H1 (cell line): ENCODE results near the gene C19orf53. TPM values are rescaled to one million over a fixed set of nuclear protein-coding genes. Genes with fewer than 3 reads are reported as not detected.

ENCODE experiments used
- CTCF ChIA-PET: fragments of 300-600 bp; sonication (Branson Sonifier 250); formaldehyde crosslinking; loops from one replicate; lab custom pipeline; 2021; ENCODE audit not compliant: partially characterized antibody; lab: Charles Lee
- POLR2A ChIA-PET: fragments of 300-600 bp; sonication (Branson Sonifier 250); formaldehyde crosslinking; loops from one replicate; lab custom pipeline; 2021; ENCODE audit warnings: inconsistent platforms; ENCODE audit not compliant: partially characterized antibody; lab: Charles Lee
- DNase-seq, 2 experiments: peaks; one replicate each; pipeline versions ENCODE4 v3.0.0 to v3.0.0-alpha.2; 2010 to 2022; ENCODE audit warnings: low spot score in 2 of 2, low read depth in 1 of 2, mixed read lengths in 1 of 2
- FAIRE-seq: peaks from 2 replicates; lab custom pipeline; 2011; peaks lifted over from hg19 to GRCh38; lab: Jason Lieb, UNC
- H2AFZ ChIP-seq: 2 replicates; pipeline ENCODE4 v1.8.1; 2012; ENCODE audit warnings: low read length, inconsistent platforms
- H2AK5ac ChIP-seq: 2 replicates; pipeline ENCODE4 v1.6.1; 2013; ENCODE audit warnings: low read depth, low read length
- H2BK120ac ChIP-seq: replicated peaks from 2 replicates; pipeline ENCODE3; 2013; ENCODE audit warnings: low read depth, low read length, inconsistent platforms
- H2BK12ac ChIP-seq: 2 replicates; pipeline ENCODE4 v1.6.1; 2013; ENCODE audit warnings: low read depth, low read length
- H2BK15ac ChIP-seq: 2 replicates; pipeline ENCODE4 v1.6.1; 2013; ENCODE audit warnings: low read length
- H2BK20ac ChIP-seq: 2 replicates; pipeline ENCODE4 v1.6.1; 2013; ENCODE audit warnings: low read length
- H2BK5ac ChIP-seq: 2 replicates; pipeline ENCODE4 v1.6.1; 2013; ENCODE audit warnings: low read depth, low read length
- H3K14ac ChIP-seq: 2 replicates; pipeline ENCODE4 v1.6.1; 2013; ENCODE audit warnings: inconsistent platforms; ENCODE audit not compliant: insufficient read length
- H3K18ac ChIP-seq: 2 replicates; pipeline ENCODE4 v1.6.1; 2013; ENCODE audit warnings: low read length; ENCODE audit errors: extremely low read depth
- H3K23ac ChIP-seq: 2 replicates; pipeline ENCODE4 v1.6.1; 2013; ENCODE audit warnings: inconsistent platforms; ENCODE audit not compliant: insufficient read length
- H3K23me2 ChIP-seq: 2 replicates; pipeline ENCODE4 v1.6.1; 2013; ENCODE audit warnings: low read depth, low read length
- H3K27ac ChIP-seq: 2 replicates; pipeline ENCODE4 v1.6.1; 2011; ENCODE audit warnings: low read depth, low read length, inconsistent platforms
- H3K27me3 ChIP-seq, 4 experiments: replicated peaks in 1 of 4; 1 replicate in 1 of 4; 2 replicates in 3 of 4; pipeline versions ENCODE4 v1.6.1 to v1.8.1; 2011 to 2013; ENCODE audit warnings: low read length in 3 of 4, mild to moderate bottlenecking in 3 of 4, inconsistent platforms in 2 of 4, mixed read lengths in 2 of 4, moderate library complexity in 1 of 4; ENCODE audit not compliant: control insufficient read depth in 3 of 4, insufficient read depth in 3 of 4; ENCODE audit errors: extremely low read depth in 1 of 4
- H3K36me3 ChIP-seq, 4 experiments: 2 replicates each; pipeline versions ENCODE4 v1.6.1 to v1.8.1; 2011 to 2013; ENCODE audit warnings: mild to moderate bottlenecking in 4 of 4, low read length in 3 of 4, moderate library complexity in 2 of 4, control low read depth in 1 of 4, inconsistent platforms in 1 of 4; ENCODE audit not compliant: insufficient read depth in 4 of 4, control insufficient read depth in 2 of 4
- H3K4ac ChIP-seq: replicated peaks from 2 replicates; pipeline ENCODE3; 2013; ENCODE audit warnings: low read length, low read depth, mixed read lengths, inconsistent platforms; ENCODE audit not compliant: insufficient read length
- H3K4me1 ChIP-seq, 4 experiments: replicated peaks in 1 of 4; 1 replicate in 1 of 4; 2 replicates in 3 of 4; pipeline versions ENCODE4 v1.6.1 to v1.8.1; 2011 to 2013; ENCODE audit warnings: low read length in 3 of 4, inconsistent platforms in 2 of 4, mixed read lengths in 1 of 4; ENCODE audit not compliant: insufficient read depth in 4 of 4, control insufficient read depth in 3 of 4
- H3K4me2 ChIP-seq, 2 experiments: 2 replicates each; pipeline versions ENCODE4 v1.6.1 to v1.8.1; 2011 to 2013; ENCODE audit warnings: low read depth in 2 of 2, low read length in 2 of 2, control low read depth in 1 of 2, inconsistent platforms in 1 of 2, mild to moderate bottlenecking in 1 of 2; ENCODE audit not compliant: insufficient read depth in 1 of 2
- H3K4me3 ChIP-seq, 4 experiments: fragments of 200-600, 300-600 bp in 1 of 4; sonication (generic), shearing (Covaris generic), sonication (Bioruptor Twin) in 1 of 4; 2 replicates each; pipeline versions ENCODE4 v1.5.1 to v1.8.1; 2011 to 2016; ENCODE audit warnings: low read length in 4 of 4, low read depth in 3 of 4, control low read depth in 2 of 4, inconsistent platforms in 2 of 4, mild to moderate bottlenecking in 2 of 4, mixed read lengths in 1 of 4, moderate library complexity in 1 of 4; ENCODE audit not compliant: insufficient read depth in 2 of 4; ENCODE audit errors: extremely low read depth in 1 of 4
- H3K56ac ChIP-seq: replicated peaks from 2 replicates; pipeline ENCODE3; 2013; ENCODE audit warnings: low read depth, mild to moderate bottlenecking, mixed read lengths, low read length, inconsistent platforms; ENCODE audit not compliant: insufficient read length
- H3K79me1 ChIP-seq: 2 replicates; pipeline ENCODE4 v1.6.1; 2013; ENCODE audit warnings: low read depth, low read length, control low read depth
- H3K79me2 ChIP-seq, 2 experiments: 2 replicates each; pipeline versions ENCODE4 v1.6.1 to v1.8.1; 2012 to 2013; ENCODE audit warnings: low read length in 2 of 2, mild to moderate bottlenecking in 2 of 2, inconsistent platforms in 1 of 2; ENCODE audit not compliant: insufficient read depth in 2 of 2, control insufficient read depth in 1 of 2
- H3K9ac ChIP-seq, 4 experiments: replicated peaks in 1 of 4; 1 replicate in 1 of 4; 2 replicates in 3 of 4; pipeline versions ENCODE4 v1.6.1 to v1.8.1; 2011 to 2013; ENCODE audit warnings: low read depth in 3 of 4, low read length in 3 of 4, control low read depth in 2 of 4, mild to moderate bottlenecking in 2 of 4, moderate library complexity in 2 of 4, inconsistent platforms in 1 of 4; ENCODE audit errors: extremely low read depth in 1 of 4
- H3K9me3 ChIP-seq, 2 experiments: 2 replicates each; pipeline versions ENCODE4 v1.6.1 to v1.8.1; 2012 to 2013; ENCODE audit warnings: mild to moderate bottlenecking in 2 of 2, moderate library complexity in 2 of 2, control low read depth in 1 of 2, inconsistent platforms in 1 of 2, low read depth in 1 of 2, low read length in 1 of 2, mixed read lengths in 1 of 2; ENCODE audit not compliant: insufficient read depth in 2 of 2
- H4K20me1 ChIP-seq, 2 experiments: replicated peaks in 1 of 2; 2 replicates each; pipeline versions ENCODE3 to v1.8.1; 2011 to 2013; ENCODE audit warnings: inconsistent platforms in 2 of 2, low read length in 2 of 2, mild to moderate bottlenecking in 1 of 2; ENCODE audit not compliant: insufficient read depth in 2 of 2, control insufficient read depth in 1 of 2
- H4K5ac ChIP-seq: 2 replicates; pipeline ENCODE4 v1.6.1; 2013; ENCODE audit warnings: low read length, low read depth, mixed read lengths, inconsistent platforms; ENCODE audit not compliant: insufficient read length
- H4K8ac ChIP-seq: 2 replicates; pipeline ENCODE4 v1.8.0; 2013; ENCODE audit warnings: mild to moderate bottlenecking, moderate library complexity, low read length, inconsistent platforms; ENCODE audit not compliant: insufficient read depth; ENCODE audit errors: extremely low read depth
- H4K91ac ChIP-seq: replicated peaks from 2 replicates; pipeline ENCODE3; 2013; ENCODE audit warnings: low read length, mixed read lengths, inconsistent platforms; ENCODE audit not compliant: insufficient read length
- BCL11A ChIP-seq, 2 experiments: IDR thresholded peaks; one replicate each; pipeline ENCODE4 v1.6.1; 2011; ENCODE audit warnings: low read depth in 2 of 2, low read length in 2 of 2, mild to moderate bottlenecking in 2 of 2
- CREB1 ChIP-seq: IDR thresholded peaks from 2 replicates; pipeline ENCODE4 v1.6.1; 2012; ENCODE audit warnings: inconsistent platforms
- EZH2 ChIP-seq: fragments of 200-600 bp; sonication (generic); IDR thresholded peaks from 2 replicates; pipeline ENCODE4 v1.7.1; 2012; ENCODE audit warnings: low read depth, mild to moderate bottlenecking, moderate library complexity, low read length, inconsistent platforms; ENCODE audit not compliant: severe bottlenecking
- GABPA ChIP-seq: IDR thresholded peaks from 2 replicates; pipeline ENCODE4 v1.6.1; 2011; ENCODE audit warnings: mild to moderate bottlenecking, low read length, moderate library complexity, borderline replicate concordance; ENCODE audit not compliant: insufficient read depth
- KDM4A ChIP-seq: IDR thresholded peaks from one replicate; pipeline ENCODE4 v1.7.1; 2012; ENCODE audit warnings: low read depth, mild to moderate bottlenecking, moderate library complexity, low read length, inconsistent platforms; ENCODE audit not compliant: severe bottlenecking
- RNF2 ChIP-seq: fragments of 200-900, 300-1000 bp; sonication (generic); IDR thresholded peaks from 2 replicates; pipeline ENCODE4 v1.7.1; 2016; ENCODE audit warnings: borderline replicate concordance, low read depth, mild to moderate bottlenecking, antibody characterized with exemption, low read length; ENCODE audit not compliant: poor library complexity, severe bottlenecking; ENCODE audit errors: missing control alignments
- SUZ12 ChIP-seq: fragments of 200-600 bp; sonication (generic); IDR thresholded peaks from 2 replicates; pipeline ENCODE4 v1.6.1; 2012; ENCODE audit warnings: mild to moderate bottlenecking, inconsistent platforms, low read length, moderate library complexity, mixed read lengths
- WGBS, 2 experiments: shearing (Covaris generic) in 1 of 2; methylation state at CpG; one replicate each; pipeline versions ENCODE4 v1.1.6 to v1.1.7; 2013 to 2015; ENCODE audit warnings: low lambda C conversion rate in 2 of 2, mixed read lengths in 2 of 2, inconsistent platforms in 1 of 2, low coverage in 1 of 2, missing lambda C conversion rate in 1 of 2; ENCODE audit not compliant: insufficient replicate concordance in 2 of 2, insufficient coverage in 1 of 2, insufficient read length in 1 of 2; ENCODE audit errors: extremely low coverage in 1 of 2, missing lambda C conversion rate in 1 of 2; 5-methylcytosine and 5-hydroxymethylcytosine counted together
- polyA plus RNA-seq, 7 experiments: library from polyadenylated mRNA; depleted of rRNA in 3 of 7; stranded (reverse) in 5 of 7; unstranded in 2 of 7; fragments of >200 nt in 5 of 7; fragments of 200-250 nt in 2 of 7; gene quantifications; 1 replicate in 5 of 7; 2 replicates in 1 of 7; 4 replicates in 1 of 7; pipeline versions ENCODE4 v1.2.1 to v1.2.3, GENCODE V29; 2011 to 2013; ENCODE audit warnings: missing spikeins in 2 of 7, mixed read lengths in 2 of 7
- total RNA-seq: library from RNA; stranded (reverse); fragmentation: NEBNext Ultra II Directional; extraction: Animal tissue kit (Norgen Biotek cat#: 25700); gene quantifications from 2 replicates; pipeline ENCODE4 v1.2.1, GENCODE V29; 2021

C19orf53 gene
- total and polyA plus RNA-seq, 2 of the 8 experiments (the other 6 are each of a cell fraction or from before 2014, with no cell fraction given), result 104 to 169 TPM

- Histone ChIP-seq H3K27ac (peak within 1 kb of the TSS; percentile 92), H3K36me3 (peaks cover 0 to 3% (median 1%) of the 10 kb centered on the region in 4 experiments; a peak in 3 of 8 replicates), H3K23me2 (peaks cover 8% of the 10 kb centered on the region; the same call in 1 of the 2 replicates), H3K14ac (no peak within 1 kb of the TSS), H2BK20ac (no peak within 1 kb of the TSS), H4K91ac (peak within 1 kb of the TSS; percentile 52), H2BK12ac (peak within 1 kb of the TSS; percentile 98; the same call in 1 of the 2 replicates), H3K9me3 (no peaks in the 10 kb centered on the region), H4K8ac (peak within 1 kb of the TSS; percentile 97), H2BK120ac (no peak within 1 kb of the TSS), H4K5ac (peak within 1 kb of the TSS; percentile 18), H3K56ac (peak within 1 kb of the TSS; percentile 19), H2AFZ (no peak within 1 kb of the TSS), H3K4me1 (peaks cover 0 to 7% (median 4%) of the 10 kb centered on the region in 4 experiments; a peak in 4 of 7 replicates), H2BK5ac (peak within 1 kb of the TSS; percentile 52; the same call in 1 of the 2 replicates), H3K4me3 (peak within 1 kb of the TSS; percentile 59 to 81 (median 64)), H3K23ac (no peak within 1 kb of the TSS), H3K4me2 (peak within 1 kb of the TSS; percentile 73 to 93), H3K9ac (peak within 1 kb of the TSS; percentile 71 to 95 (median 78)), H2AK5ac (0 out of 2 replicates have a peak within 1 kb of the TSS, but pooled peaks have one; percentile 39), H2BK15ac (no peak within 1 kb of the TSS; the same call in 1 of the 2 replicates), H3K18ac (no peak within 1 kb of the TSS), H4K20me1 (peaks cover 0 to 3% of the 10 kb centered on the region in 2 experiments), H3K79me1 (peaks cover 5% of the 10 kb centered on the region; the same call in 1 of the 2 replicates), H3K79me2 (peaks cover 0 to 12% of the 10 kb centered on the region in 2 experiments; a peak in 1 of 4 replicates), H3K27me3 (no peaks in the 10 kb centered on the region), H3K4ac (peak within 1 kb of the TSS; percentile 55)
- POLR2A ChIA-PET, result interaction anchor here (0.5 to 6.7 kb wide), 17 partner anchors 10 to 1548 kb away, joined by 3 to 60 read pairs (median 5); partner anchors contain the start of gene C19orf53
- CTCF ChIA-PET, result interaction anchor here (0.5 to 5.5 kb wide), 5 partner anchors 9 to 254 kb away, joined by 3 to 42 read pairs (median 4); partner anchors contain the start of gene C19orf53
- FAIRE-seq (no peak), DNase-seq (peak; percentile 97 to 99)
- 11% methylated on average over 26 of the region's 71 CpGs; no CpG with 5 or more reads in 1 of the 2 experiments for WGBS, 2 experiments
- TF ChIP-seq CREB1, result peak; percentile 40; the same call in 1 of the 2 replicates
- no peak for TF ChIP-seq RNF2
- TF ChIP-seq SUZ12, result no peak
- TF ChIP-seq KDM4A, result no peak
- TF ChIP-seq EZH2, result no peak
- peak; percentile 51; the same call in 1 of the 2 replicates for TF ChIP-seq GABPA
- TF ChIP-seq BCL11A (IDR thresholded peaks at IDR 0.05; ENCODE audit: low read depth in 2 of 2, low read length in 2 of 2), result no peak
Measured at GRCh38 chr19:13794757-13795589, 20.7 kb downstream of the C19orf53 start, which contains the start of gene ZSWIM4. ZSWIM4 (plus strand) TSS chr19:13795443; CDS start chr19:13795649, 206 bp downstream.
